HG03103 (cell line): Measurements from ENCODE around the gene GNG7.
"Not testable (repeated sequence)": the region's sequence is repeated elsewhere in the genome, so short reads cannot be mapped to it uniquely, and the experiment has no call there.

ENCODE experiments used
- ATAC-seq: cut with Tn5 transposase; IDR thresholded peaks from one replicate; pipeline ENCODE4 v1.9.1; 2021; ENCODE audit warnings: low read depth; ENCODE audit not compliant: unreplicated experiment

Gene GNG7

GRCh38 chr19:2478756-2479555, 223.5 kb downstream of the GNG7 start:
- ATAC-seq: no peak

GRCh38 chr19:2478278-2478755, 224.2 kb downstream of the GNG7 start:
- no peak for ATAC-seq

DNA sequence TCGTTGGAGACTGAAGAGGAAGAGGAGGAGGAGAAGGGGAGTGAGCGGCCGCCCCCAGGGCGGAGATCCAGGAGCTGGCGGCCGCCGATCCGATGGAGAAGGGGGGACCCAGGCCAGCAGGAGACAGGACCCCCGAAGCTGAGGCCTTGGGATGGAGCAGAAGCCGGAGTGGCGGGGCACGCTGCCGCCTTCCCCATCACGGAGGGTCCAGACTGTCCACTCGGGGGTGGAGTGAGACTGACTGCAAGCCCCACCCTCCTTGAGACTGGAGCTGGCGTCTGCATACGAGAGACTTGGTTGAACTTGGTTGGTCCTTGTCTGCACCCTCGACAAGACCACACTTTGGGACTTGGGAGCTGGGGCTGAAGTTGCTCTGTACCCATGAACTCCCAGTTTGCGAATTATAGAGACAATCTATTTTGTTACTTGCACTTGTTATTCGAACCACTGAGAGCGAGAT, 224.7 kb downstream of the GNG7 start:
- ATAC-seq: no peak

- no peak for ATAC-seq
These were observed 225.3 kb downstream of the GNG7 start for GRCh38 chr19:2477141-2477710.

GRCh38 chr19:2476451-2477140, 225.9 kb downstream of the GNG7 start:
- ATAC-seq: no peak

DNA sequence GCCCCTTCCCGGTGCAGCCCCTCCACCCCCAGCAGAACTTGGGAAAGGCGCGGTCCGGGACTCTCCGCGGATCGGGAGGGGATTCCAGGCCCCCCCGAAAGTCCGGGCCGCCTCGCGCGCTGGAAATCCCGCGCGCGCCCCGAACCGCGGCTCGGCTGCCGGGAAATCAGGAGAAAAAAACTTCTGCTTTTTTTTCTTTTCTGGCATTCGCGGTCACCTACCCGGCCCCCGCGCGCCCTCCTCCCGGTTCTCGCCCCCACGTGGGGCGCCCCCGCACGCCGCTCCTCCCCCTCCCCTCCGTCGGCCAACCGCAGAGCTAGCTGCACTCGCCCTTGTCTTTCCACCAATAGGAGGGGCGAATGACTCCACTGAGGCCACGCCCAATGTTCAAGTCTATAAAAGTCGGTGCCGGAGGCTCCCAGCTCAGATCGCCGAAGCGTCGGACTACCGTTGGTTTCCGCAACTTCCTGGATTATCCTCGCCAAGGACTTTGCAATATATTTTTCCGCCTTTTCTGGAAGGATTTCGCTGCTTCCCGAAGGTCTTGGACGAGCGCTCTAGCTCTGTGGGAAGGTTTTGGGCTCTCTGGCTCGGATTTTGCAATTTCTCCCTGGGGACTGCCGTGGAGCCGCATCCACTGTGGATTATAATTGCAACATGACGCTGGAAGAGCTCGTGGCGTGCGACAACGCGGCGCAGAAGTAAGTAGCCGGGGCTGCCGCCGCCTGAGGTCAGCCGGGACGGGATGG, 226.6 kb downstream of the GNG7 start, which contains the start of gene GADD45B:
GADD45B (plus strand) TSS at position 426 of the 749 bp plus-strand sequence; CDS start at position 658, 232 bp downstream.
- ATAC-seq: peak; percentile 41

DNA sequence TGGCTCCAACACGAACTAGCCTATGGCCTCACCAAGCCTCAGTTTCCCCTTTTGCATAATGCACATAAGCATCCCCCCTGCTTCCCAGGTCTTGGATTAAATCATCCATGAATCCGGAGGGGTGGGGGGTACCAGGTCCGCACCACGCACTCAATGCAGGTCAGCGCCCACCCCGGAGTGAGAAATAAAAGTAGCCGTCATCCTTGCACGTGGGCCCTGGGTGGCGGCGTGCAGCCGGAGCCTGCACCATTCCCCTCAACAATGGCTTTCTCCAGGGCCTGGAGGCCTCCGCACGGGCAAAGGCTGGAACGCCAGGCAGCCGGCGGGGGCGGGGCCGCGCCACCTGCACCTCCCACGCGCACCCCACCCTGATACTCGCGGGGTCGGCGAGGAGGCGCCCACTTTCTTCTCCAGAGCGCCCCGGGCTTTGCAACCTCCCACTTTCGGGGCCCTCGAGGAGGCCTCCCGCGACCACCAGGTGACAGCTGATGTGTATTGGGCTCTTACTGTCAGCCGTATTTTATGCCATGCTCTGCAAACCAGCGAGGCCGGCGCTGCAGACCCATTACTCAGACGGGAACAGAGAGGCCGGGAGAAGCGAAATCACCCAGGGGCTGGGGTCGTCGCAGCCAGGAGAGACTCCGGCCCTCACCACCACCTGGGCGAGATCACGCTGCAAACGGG, 227.3 kb downstream of the GNG7 start:
- ATAC-seq: peak; percentile 6

GRCh38 chr19:2474232-2475017, 228.1 kb downstream of the GNG7 start:
- ATAC-seq: no peak

GRCh38 chr19:2469915-2470200, 232.6 kb downstream of the GNG7 start:
- not testable (repeated sequence) for ATAC-seq

GRCh38 chr19:2469102-2469914, 233.2 kb downstream of the GNG7 start:
- ATAC-seq: no peak

DNA sequence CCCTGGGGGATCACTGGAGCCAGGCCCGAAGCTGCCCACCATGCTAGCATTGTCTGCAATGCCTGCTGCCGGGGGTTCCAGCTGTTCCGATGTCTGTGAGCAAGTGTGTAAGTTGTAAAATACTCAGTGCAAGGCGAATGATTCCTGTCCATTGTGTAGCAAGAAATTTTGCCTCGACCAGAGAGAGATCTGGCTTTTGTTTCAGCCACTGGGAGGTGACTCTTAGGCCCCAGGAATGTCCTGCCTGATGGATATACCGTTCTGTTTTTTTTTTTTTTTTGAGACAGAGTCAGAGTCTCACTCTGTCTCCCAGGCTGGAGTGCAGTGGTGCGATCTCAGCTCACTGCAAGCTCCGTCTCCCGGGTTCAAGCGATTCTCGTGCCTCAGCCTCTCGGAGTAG, 233.9 kb downstream of the GNG7 start:
- no peak for ATAC-seq

DNA sequence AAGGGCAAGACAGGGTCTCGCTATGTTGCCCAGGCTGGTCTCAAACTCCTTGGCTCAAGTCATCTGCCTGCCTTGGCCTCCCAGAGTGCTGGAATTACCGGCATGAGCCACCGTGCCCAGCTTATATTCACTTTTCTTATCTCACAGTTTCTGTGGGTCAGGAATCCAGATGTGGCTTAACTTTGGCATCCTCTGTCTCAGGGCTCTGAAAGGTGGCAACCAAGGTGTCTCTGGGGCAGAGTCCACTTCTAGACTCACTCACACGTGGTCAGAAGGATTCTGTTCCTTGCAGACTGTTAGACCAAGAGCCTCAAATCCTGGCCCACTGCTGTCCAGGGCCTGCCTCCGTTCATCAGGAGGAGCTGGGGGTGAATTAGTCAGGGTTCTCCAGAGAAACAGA, 238.1 kb downstream of the GNG7 start:
- no peak for ATAC-seq

GRCh38 chr19:2463694-2464093, 238.8 kb downstream of the GNG7 start:
- not testable (repeated sequence) for ATAC-seq

DNA sequence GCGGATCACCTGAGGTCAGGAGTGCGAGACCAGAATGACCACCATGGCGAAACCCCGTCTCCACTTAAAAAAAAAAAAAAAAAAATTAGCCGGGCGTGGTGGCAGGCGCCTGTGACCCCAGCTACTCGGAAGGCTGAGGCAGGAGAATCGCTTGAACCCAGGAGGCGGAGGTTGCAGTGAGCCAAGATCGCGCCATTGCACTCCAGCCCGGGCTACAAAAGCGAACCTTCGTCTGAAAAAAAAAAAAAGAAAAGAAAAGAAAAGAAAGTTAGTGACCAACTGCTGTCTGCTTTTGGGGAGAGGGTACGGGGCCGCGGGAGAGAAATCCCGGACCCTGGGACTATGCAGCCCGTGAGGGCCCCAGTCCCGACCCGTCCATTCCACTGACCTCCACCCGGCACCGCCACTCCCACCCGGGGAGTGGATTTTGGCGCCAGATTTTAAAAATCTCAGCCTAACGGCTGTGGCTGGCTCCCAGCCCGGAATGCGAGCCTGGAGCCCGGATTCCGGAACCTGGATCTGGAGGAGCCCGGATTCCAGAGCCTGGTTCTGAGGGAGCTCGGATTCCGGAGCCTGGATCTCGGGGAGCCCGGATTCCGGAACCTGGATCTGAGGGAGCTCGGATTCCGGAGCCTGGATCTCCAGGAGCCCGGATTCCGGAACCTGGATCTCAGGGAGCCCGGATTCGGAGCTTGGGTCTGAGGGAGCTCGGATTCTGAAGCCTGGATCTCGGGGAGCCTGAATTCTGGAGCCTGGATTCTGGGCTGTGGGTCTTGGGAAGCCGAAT, 239.7 kb downstream of the GNG7 start:
- no peak for ATAC-seq

GRCh38 chr19:2461751-2462634, 240.5 kb downstream of the GNG7 start:
- ATAC-seq: no peak
